ENCODE measurements around the gene APEX1. TPM values are rescaled to one million over a fixed set of nuclear protein-coding genes. Genes with fewer than 3 reads are reported as not detected.
"Not testable (repeated sequence)": the region's sequence is repeated elsewhere in the genome, so short reads cannot be mapped to it uniquely, and the experiment has no call there.

The APEX1 gene
- polyA plus RNA-seq, 5 donors, result 318 to 352 (median 331) TPM

- no peak for DNase-seq
Observed at GRCh38 chr14:20503898-20504297, 48.9 kb downstream of the APEX1 start.

DNA sequence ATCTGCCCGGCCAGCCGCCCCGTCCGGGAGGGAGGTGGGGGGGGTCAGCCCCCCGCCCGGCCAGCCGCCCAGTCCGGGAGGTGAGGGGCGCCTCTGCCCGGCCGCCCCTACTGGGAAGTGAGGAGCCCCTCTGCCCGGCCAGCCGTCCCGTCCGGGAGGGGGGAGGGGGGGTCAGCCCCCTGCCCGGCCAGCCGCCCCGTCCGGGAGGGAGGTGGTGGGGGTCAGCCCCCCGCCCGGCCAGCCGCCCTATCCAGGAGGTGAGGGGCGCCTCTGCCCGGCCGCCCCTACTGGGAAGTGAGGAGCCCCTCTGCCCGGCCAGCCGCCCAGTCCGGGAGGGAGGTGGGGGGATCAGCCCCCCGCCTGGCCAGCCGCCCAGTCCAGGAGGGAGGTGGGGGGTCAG, 51.2 kb downstream of the APEX1 start:
- not testable (repeated sequence) for DNase-seq

GRCh38 chr14:20506752-20507151, 51.7 kb downstream of the APEX1 start:
- not testable (repeated sequence) for DNase-seq

Other genes starting within 250 kb of the APEX1 start
- gene OR11H6, start 231.5 kb upstream of the APEX1 start, polyA plus RNA-seq (ENCODE audit: insufficient read depth in 1 of 5, insufficient read length in 5 of 5, low replicate concordance in 1 of 5), result not detected
- gene OR11H7, start 226.2 kb upstream of the APEX1 start, polyA plus RNA-seq (ENCODE audit: insufficient read depth in 1 of 5, insufficient read length in 5 of 5, low replicate concordance in 1 of 5), result under 1 TPM; 0.51 to 0.84 (median 0.59) TPM
- under 1 TPM in 1 of 5 donors, not detected in 4; 0.14 TPM for gene OR11H4, start 215.9 kb upstream of the APEX1 start, polyA plus RNA-seq (ENCODE audit: insufficient read depth in 1 of 5, insufficient read length in 5 of 5, low replicate concordance in 1 of 5)
- gene TTC5, start 149.3 kb upstream of the APEX1 start, polyA plus RNA-seq (ENCODE audit: insufficient read depth in 1 of 5, insufficient read length in 5 of 5, low replicate concordance in 1 of 5), result 10 to 100 TPM; 18.8 to 26.5 (median 23.7) TPM
- 100 to 1,000 TPM; 109 to 150 (median 141) TPM for gene CCNB1IP1, start 121.9 kb upstream of the APEX1 start, polyA plus RNA-seq (ENCODE audit: insufficient read depth in 1 of 5, insufficient read length in 5 of 5, low replicate concordance in 1 of 5)
- 10 to 100 TPM; 50.3 to 71.0 (median 62.8) TPM for gene PARP2, start 111.6 kb upstream of the APEX1 start, polyA plus RNA-seq (ENCODE audit: insufficient read depth in 1 of 5, insufficient read length in 5 of 5, low replicate concordance in 1 of 5)
- 10 to 100 TPM; 19.1 to 22.6 (median 20.8) TPM for gene TEP1, start 41.7 kb upstream of the APEX1 start, polyA plus RNA-seq (ENCODE audit: insufficient read depth in 1 of 5, insufficient read length in 5 of 5, low replicate concordance in 1 of 5)
- under 1 TPM; 0.23 to 0.27 (median 0.26) TPM for gene KLHL33, start 19.1 kb upstream of the APEX1 start, polyA plus RNA-seq (ENCODE audit: insufficient read depth in 1 of 5, insufficient read length in 5 of 5, low replicate concordance in 1 of 5)
- 10 to 100 TPM; 72.4 to 90.2 (median 78.0) TPM for gene OSGEP, start 414 bp upstream of the APEX1 start, polyA plus RNA-seq (ENCODE audit: insufficient read depth in 1 of 5, insufficient read length in 5 of 5, low replicate concordance in 1 of 5)
- gene PIP4P1, start 6.2 kb downstream of the APEX1 start, polyA plus RNA-seq (ENCODE audit: insufficient read depth in 1 of 5, insufficient read length in 5 of 5, low replicate concordance in 1 of 5), result 10 to 100 TPM; 27.3 to 36.8 (median 33.0) TPM
- 10 to 100 TPM; 31.0 to 47.3 (median 36.0) TPM for gene PNP, start 14.2 kb downstream of the APEX1 start, polyA plus RNA-seq (ENCODE audit: insufficient read depth in 1 of 5, insufficient read length in 5 of 5, low replicate concordance in 1 of 5)
- gene RNASE10, start 50.3 kb downstream of the APEX1 start, polyA plus RNA-seq (ENCODE audit: insufficient read depth in 1 of 5, insufficient read length in 5 of 5, low replicate concordance in 1 of 5), result under 1 TPM in 3 of 5 donors, not detected in 2; 0.43 to 0.84 (median 0.68) TPM
- gene RNASE9, start 105.8 kb downstream of the APEX1 start, polyA plus RNA-seq (ENCODE audit: insufficient read depth in 1 of 5, insufficient read length in 5 of 5, low replicate concordance in 1 of 5), result not detected
- gene RNASE11, start 132.8 kb downstream of the APEX1 start, polyA plus RNA-seq (ENCODE audit: insufficient read depth in 1 of 5, insufficient read length in 5 of 5, low replicate concordance in 1 of 5), result not detected
- gene RNASE12, start 136.2 kb downstream of the APEX1 start, polyA plus RNA-seq (ENCODE audit: insufficient read depth in 1 of 5, insufficient read length in 5 of 5, low replicate concordance in 1 of 5), result not detected
- not detected for gene OR6S1, start 186.5 kb downstream of the APEX1 start, polyA plus RNA-seq (ENCODE audit: insufficient read depth in 1 of 5, insufficient read length in 5 of 5, low replicate concordance in 1 of 5)
- gene RNASE4, start 229.3 kb downstream of the APEX1 start, polyA plus RNA-seq (ENCODE audit: insufficient read depth in 1 of 5, insufficient read length in 5 of 5, low replicate concordance in 1 of 5), result 10 to 100 TPM in 1 of 5 donors, 1 to 10 TPM in 4; 6.6 to 10.1 (median 9.1) TPM
- 10 to 100 TPM in 2 of 5 donors, 1 to 10 TPM in 3; 7.2 to 11.7 (median 8.9) TPM for gene ANG, start 233.5 kb downstream of the APEX1 start, polyA plus RNA-seq (ENCODE audit: insufficient read depth in 1 of 5, insufficient read length in 5 of 5, low replicate concordance in 1 of 5)